HEK293T (cell line): Measurements from ENCODE around the gene NECTIN4.

Source experiments
- BHLHE40 ChIP-seq: fragments of 450-650 bp; IDR thresholded peaks from 2 replicates; pipeline ENCODE4 v1.6.1; 2016; ENCODE audit warnings: mild to moderate bottlenecking, moderate library complexity, borderline replicate concordance
- HDGF ChIP-seq: fragments of 450-650 bp; IDR thresholded peaks from 2 replicates; pipeline ENCODE4 v1.6.1; 2017; ENCODE audit warnings: antibody characterized with exemption, borderline replicate concordance
- LEF1 ChIP-seq: fragments of 450-650 bp; IDR thresholded peaks from 2 replicates; pipeline ENCODE4 v1.6.1; 2017; ENCODE audit warnings: mild to moderate bottlenecking, borderline replicate concordance
- SP1 ChIP-seq: fragments of 450-650 bp; IDR thresholded peaks from 2 replicates; pipeline ENCODE4 v1.6.1; 2017
- SUZ12 ChIP-seq: fragments of 450-650 bp; IDR thresholded peaks from 2 replicates; pipeline ENCODE4 v1.6.1; 2016; ENCODE audit warnings: mild to moderate bottlenecking
- ZNF384 ChIP-seq: fragments of 450-650 bp; IDR thresholded peaks from 2 replicates; pipeline ENCODE4 v1.6.1; 2016

DNA sequence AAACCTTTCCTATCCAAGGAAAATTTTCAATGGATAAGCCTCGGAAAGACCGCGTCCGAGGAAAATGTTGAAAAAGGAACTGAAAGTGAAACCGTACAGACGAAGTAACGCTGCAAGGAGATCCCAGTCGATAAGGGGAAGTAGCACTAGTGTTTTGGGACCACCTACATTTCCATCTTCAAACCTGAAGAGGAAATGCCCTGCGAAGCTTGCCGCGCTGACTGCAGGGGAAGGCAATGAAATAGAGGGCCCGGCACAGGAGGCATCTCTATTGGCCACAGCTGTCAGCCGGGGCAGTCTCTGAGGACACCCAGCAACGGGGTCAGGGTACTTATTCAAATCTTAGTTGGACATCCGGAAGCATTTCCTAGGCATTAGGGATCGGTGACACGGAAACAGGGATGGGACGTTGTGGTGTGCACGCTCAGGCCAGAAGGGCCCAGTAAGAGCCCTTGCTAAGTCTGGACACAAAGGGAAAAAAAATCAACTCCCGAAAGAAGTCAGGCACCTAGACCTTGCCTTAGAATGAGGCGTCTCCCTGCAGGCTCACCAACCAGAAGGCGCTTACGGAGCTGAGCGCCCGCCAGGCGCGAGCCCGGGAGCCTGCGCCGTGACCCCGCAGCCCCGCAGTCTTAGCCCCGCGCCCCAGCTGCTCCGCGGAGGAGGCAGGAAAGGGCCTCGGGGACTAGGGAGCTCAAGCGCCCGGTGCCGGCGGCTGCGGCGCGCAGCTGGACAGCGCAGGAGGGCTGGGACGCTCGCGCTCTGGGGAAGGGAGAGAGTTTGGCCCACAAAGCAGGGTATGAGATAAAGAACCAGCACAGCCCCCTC lies 44.2 kb downstream of the NECTIN4 start:
- no peak for TF ChIP-seq HDGF
- TF ChIP-seq BHLHE40 = no peak
- no peak for TF ChIP-seq LEF1
- TF ChIP-seq ZNF384 = no peak
- TF ChIP-seq SP1 = no peak
- no peak for TF ChIP-seq SUZ12
